OCI-LY3 (cell line): ENCODE data around the gene RREB1.

ENCODE experiments used
- CTCF ChIP-seq: fragments of 200-600, 300-600 bp; sonication (generic); IDR thresholded peaks from 2 replicates; pipeline ENCODE4 v1.5.1; 2014; ENCODE audit warnings: antibody characterized with exemption, low read length, low read depth
- EZH2phosphoT487 ChIP-seq: fragments of 200-600 bp; shearing (Covaris generic); IDR thresholded peaks from 2 replicates; pipeline ENCODE4 v1.6.1; 2018; ENCODE audit warnings: antibody characterized with exemption, mixed run types, low read depth

GRCh38 chr6:7114744-7115458 is 7.1 kb downstream of the RREB1 start:
- TF ChIP-seq CTCF, result no peak
- no peak for TF ChIP-seq EZH2phosphoT487
